GM12874 (cell line): ENCODE measurements around the gene KCNQ4.

ENCODE experiments used
- TF ChIP-seq, protein P1 (sequence below): IDR thresholded peaks from 2 replicates; pipeline ENCODE4 v1.5.1; 2011; ENCODE audit warnings: low read depth, mild to moderate bottlenecking, control low read depth, low read length, moderate library complexity; ENCODE audit not compliant: insufficient read depth

The KCNQ4 gene

DNA sequence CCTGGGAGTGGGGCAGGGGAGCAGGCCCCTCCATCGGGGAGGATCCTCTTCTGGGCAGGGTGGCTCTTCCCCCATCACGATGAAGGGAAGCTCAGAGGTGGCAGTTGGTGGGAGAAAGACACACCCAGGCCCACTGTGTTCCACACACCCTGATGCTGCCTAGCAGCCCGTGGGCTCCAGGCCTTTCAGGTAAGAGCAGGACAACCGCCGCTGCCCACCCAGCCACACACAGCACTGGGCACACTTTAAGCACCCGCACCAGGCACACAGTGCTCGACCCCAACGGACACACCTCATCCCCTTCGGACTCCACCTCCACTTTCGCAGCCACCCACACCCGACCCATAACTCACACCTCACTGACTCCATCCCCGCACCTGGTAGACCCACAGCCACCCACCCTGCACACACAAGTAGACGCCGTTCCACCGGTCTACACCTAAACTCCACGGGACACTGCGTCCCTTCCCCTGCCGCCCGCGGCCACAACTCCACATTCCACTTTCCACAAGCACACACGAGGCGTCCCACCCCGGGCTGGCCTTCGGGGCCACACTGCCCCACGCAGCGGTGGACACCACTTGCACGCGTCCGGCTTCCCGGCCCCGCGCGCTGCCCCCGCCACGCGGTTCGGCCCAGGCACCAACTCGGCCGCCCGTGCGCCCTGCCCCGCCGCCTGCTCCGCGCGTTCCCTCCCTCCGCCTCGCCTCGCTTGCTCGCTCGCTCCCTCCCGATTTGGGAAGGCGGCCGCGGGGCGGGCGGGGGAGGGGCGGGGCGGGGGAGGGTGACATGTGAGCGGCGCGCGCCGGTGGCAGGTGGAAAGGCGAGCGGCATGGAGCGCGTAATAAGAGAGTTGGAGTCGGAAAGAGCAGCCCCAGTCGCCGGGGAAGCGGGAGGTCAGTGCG is at the start of gene KCNQ4:
TSS of gene KCNQ4 (plus strand) at position 787 of the 905 bp plus-strand sequence. CDS start 307 bp downstream, outside the sequence.
- TF ChIP-seq, protein P1, sequence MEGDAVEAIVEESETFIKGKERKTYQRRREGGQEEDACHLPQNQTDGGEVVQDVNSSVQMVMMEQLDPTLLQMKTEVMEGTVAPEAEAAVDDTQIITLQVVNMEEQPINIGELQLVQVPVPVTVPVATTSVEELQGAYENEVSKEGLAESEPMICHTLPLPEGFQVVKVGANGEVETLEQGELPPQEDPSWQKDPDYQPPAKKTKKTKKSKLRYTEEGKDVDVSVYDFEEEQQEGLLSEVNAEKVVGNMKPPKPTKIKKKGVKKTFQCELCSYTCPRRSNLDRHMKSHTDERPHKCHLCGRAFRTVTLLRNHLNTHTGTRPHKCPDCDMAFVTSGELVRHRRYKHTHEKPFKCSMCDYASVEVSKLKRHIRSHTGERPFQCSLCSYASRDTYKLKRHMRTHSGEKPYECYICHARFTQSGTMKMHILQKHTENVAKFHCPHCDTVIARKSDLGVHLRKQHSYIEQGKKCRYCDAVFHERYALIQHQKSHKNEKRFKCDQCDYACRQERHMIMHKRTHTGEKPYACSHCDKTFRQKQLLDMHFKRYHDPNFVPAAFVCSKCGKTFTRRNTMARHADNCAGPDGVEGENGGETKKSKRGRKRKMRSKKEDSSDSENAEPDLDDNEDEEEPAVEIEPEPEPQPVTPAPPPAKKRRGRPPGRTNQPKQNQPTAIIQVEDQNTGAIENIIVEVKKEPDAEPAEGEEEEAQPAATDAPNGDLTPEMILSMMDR = no peak

DNA sequence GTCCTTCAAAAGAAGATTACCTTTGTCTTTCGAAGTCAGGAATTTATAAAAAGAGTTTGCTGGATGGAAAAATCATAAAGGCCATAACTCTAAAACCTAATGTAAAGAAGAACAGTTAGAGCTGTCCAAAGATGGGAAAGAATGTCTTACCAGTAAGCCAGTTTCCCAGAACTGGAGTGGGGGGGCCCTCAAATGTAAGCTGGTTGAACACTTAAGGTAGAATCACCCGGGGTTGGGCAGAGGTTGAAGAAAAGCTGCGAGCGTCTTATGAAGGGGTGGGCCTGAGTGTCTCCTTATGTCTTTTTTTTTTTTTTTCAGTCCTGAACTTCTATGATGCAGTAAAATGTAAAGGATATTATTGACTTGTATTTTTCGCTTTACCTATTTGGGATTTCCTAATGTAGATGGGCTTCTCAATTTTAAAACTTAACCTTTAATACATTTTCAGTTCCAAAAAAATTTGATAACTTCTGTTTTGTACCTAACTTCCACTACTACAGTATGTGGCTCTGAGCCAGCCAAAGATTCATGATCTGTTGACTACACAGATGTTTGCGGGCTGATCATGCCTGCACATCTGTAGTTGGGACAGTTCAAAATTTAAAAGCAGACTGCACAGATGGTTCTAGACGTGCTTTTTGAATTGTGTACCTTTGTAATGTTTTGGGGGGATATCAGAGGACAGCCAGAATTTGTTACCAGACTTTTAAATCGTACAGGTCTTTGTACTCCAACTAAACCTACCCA is 48.5 kb upstream of the KCNQ4 start:
- TF ChIP-seq, protein P1 = no peak

DNA sequence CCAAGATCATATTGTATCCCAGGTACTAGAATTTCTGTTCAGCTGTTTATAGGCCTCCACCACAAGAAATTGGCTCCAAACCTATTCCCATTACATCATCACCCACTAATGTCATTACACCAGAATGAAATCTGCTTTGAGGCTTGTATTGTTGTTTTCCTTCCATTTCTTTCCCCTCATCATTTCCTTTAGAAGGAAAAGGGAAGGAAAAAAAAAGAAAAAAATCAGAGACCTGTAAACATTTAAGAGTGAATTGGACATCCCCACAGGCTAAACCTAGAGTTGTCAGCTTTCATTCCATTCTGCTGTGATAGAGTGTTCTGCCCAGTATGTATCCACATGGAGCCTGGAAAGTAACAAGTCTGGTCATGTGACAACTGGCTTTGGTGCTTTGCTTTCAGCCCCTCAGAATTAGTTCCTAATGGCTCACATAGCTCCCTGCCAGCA is 47.5 kb upstream of the KCNQ4 start:
- TF ChIP-seq, protein P1 = no peak

DNA sequence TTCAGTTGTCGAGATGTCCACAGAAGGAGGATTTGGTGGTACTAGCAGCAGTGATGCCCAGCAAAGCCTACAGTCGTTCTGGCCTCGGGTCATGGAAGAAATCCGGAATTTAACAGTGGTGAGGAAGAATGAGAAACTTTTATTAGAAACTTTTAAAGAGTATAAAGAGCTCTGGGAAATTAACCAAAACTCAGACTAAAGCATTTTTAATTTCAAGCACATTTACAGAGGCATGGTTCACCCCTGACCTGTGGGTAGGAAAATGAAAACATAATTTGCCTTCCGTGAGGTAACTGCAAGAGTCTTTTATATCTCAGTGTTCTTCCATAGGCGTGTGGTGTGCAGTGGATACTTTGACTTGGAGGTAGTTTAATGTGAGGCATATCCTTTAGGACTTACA is 44.8 kb upstream of the KCNQ4 start:
- TF ChIP-seq, protein P1 = no peak

DNA sequence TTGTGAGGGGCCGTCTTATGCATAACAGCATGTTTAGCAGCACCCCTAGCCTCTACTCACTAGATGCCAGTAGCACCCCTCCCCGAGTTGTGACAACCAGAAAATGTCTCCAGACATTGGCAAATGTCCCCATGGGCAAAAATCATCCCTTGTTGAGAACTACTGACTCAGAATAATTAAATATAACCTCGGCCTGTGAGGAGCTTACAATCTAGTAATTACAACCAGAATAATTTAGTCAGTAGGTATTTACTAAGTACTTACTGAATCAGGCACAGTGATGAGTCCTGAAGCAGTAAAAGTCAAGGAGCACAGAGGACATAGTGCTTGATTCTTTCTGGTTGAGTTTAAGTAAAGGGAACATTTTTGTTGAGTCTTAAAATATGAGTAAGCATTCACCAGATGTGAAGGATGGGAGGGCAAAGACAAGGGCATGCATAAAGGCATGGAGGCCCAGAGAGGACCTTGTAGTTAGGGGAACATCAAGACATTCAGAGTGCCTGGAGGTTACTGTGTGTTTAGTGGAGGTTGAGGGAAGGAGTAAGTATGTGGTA is 44.1 kb upstream of the KCNQ4 start:
- TF ChIP-seq, protein P1 = no peak

DNA sequence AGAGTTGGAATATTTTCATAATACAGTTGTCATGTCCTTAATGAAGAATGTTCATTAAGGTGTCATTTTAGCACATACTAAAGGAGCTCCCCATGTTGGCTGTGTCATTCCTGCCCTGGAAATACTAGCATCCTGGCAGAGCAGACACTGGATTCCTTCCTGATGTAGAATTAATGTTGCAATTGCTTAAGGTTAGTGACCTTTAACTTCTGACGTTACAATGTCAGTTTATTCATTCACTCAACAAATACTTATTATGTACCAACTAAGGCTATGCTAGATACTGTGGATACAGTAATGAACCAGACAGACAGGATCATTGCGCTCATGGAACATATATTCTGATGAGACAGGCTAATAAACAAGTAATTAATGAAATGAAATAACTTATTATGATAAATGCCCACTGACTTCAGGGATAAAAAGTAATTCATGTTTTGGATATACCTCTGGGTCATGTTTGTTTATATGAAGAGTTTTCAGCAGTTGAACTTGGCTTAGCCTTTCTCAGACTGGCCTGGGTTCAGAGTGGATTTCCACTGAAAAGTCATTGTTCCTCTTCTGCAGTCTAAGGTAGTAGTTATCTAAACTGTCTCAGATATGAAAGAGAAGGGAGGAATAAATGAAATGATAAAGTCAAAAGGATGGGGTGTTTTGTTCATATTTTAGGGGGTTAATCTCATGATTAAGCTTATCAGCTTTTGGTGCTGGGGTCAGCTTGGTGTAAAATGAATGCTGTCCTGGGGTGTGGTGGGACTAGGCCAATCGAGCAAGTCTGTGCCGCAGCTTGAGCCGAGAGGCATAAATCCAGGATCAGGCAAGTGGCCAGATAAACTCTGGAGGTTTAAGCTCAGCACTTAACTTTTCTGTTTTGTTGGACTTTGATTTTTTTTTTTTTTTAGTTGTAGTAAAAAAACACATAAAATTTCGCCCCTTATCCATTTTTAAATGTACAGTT is 43.3 kb upstream of the KCNQ4 start:
- TF ChIP-seq, protein P1 = no peak
